Stimulated activated CD4-positive, alpha-beta T cell treated with anti-CD3 and anti-CD28 coated beads, Interleukin-2, amount 100 ng/mL, for 4 hours (primary cell): ENCODE measurements around the gene TRIM15.
A peak's percentile ranks its signal among the peaks of the same experiment; 100 is the strongest.
"Not testable (repeated sequence)": the region's sequence is repeated elsewhere in the genome, so short reads cannot be mapped to it uniquely, and the experiment has no call there.

ENCODE experiments used
- DNase-seq: peaks from one replicate; pipeline ENCODE4 v3.0.0-alpha.2; 2020; ENCODE audit warnings: low read depth

The TRIM15 gene

GRCh38 chr6:30163090-30163917, at the start of gene TRIM15:
TSS of gene TRIM15 (plus strand) at chr6:30163546. CDS start at chr6:30163685, 139 bp downstream.
- peak; percentile 10 for DNase-seq

GRCh38 chr6:30113841-30114240, 49.5 kb upstream of the TRIM15 start:
- no peak for DNase-seq

DNA sequence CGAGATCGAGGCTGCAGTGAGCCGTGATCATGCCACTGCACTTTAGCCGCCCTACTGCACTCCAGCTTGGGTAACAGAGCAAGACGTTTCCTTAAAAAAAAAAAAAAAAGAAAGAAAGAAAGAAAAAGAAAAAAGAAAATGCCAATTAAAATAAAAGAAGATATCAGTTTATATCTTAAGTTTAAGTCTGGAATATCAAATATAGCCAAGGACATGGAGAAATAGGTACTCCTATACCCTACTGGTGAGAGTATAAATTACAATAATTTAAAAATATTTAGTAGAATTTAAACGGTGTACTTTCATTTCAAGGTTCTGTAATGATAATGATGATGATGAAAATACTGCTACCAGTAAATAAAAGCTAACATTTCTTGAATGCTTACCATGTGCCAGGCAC, 46.6 kb upstream of the TRIM15 start:
- DNase-seq = no peak

GRCh38 chr6:30118691-30119090, 44.7 kb upstream of the TRIM15 start:
- not testable (repeated sequence) for DNase-seq

DNA sequence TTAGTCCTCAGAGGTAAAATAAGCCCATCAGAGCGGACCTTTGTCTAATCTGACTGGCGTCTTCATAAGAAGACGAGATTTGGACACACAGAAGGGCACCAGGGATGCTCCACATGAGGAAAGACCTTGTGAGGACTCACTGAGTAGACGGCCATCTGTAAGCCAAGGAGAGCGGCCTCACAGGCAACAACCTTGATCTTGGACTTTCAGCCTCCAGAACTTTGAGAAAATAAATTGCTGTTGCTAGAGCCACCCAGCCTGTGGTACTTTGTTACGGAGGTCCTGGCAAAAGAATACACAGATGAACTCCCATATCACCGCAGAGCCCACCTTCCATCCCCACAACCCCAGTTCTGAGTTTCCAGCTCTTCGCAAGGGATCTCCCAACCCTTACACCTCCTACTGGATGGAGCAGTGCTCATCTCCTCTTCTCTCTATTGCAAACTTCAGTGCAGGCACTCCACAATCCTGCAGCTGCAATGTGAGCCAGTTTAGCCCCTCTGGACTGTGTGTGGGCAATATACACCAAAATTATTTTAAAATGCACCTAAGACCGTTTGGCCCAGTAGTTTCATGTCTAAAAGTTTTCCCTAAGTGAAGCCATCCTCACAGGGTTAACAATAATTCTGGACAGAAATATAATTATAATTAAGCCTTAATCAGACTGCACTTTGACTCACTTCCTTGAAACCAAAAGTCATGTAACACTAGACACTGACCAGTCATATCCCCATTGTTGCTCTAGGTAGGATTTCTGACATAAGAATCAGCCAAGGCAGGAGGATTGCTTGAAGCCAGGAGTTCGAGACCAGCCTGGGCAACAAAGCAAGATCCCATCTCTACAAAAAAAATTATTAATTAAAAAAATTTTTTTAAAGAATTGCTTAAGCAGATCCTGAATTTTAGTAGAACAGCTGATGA, 41.6 kb upstream of the TRIM15 start:
- DNase-seq = no peak

- DNase-seq = no peak
Observed at GRCh38 chr6:30122515-30122914, 40.8 kb upstream of the TRIM15 start.

DNA sequence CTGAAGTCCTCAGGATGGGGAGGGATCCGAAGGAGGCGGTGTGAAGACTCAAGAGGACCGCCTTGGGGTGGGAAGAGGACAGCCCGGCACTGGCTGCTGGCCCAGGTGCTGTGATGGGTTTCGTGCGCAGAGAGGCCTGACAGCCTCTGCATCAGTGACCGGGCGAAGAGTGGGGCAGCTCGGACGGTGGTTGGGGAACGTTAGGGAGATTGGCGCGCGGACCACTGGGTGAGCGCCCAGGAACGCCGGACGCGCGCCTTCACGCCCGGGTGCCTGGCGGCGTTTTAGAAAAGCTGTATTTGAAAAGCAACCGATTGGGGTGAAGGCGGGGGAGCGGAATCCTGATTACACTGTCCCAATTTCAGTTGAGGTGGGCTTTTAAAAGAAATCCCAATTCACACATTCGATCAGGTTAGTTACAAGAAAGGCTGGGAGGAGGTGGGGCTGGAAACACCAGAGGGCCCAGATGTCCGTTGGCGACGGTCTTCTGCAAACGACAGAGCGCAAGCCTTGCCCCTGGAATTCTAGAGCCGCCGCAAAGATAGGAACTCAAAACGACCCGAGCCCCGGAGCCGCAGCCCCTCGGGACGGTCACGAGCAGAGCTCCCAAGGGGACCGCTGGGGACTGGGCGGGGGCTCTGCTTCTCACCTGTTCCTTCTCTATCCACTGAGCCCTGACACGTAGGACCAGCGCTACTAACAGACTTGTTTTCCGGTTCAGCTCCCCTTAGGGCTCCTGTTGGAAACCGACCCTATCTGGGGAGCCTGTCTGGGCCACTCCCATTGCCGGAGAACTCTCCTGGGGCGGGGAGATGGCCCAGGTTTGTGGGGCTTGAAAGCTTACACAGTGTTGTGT, 35.9 kb upstream of the TRIM15 start:
- DNase-seq = no peak

GRCh38 chr6:30129265-30130178, 33.8 kb upstream of the TRIM15 start:
- DNase-seq = no peak

DNA sequence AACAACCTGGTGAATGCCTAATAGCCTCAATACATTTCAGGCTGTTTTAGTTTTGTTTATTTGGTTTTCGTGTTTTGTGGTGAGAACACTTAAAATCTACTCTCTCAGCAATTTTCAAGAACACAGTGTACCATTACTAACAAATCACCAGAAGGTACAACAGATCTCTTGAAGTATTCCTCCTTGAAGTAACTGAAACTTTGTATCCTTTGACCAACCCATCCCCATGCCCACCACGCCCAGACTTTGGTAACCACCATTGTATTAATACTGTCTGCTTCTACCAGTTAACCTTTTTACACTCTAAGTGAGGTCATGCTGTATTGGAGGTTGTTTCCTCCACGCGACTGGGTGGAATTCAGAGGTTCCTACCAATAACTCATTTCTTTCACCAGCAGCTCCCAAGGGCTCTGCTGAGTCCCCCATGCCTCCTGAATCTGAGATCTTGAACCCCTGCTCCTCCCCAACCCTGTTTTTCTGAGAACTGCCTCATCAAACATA, 33.1 kb upstream of the TRIM15 start:
- no peak for DNase-seq

GRCh38 chr6:30130887-30131862, 32.2 kb upstream of the TRIM15 start:
- peak; percentile 58 for DNase-seq

DNA sequence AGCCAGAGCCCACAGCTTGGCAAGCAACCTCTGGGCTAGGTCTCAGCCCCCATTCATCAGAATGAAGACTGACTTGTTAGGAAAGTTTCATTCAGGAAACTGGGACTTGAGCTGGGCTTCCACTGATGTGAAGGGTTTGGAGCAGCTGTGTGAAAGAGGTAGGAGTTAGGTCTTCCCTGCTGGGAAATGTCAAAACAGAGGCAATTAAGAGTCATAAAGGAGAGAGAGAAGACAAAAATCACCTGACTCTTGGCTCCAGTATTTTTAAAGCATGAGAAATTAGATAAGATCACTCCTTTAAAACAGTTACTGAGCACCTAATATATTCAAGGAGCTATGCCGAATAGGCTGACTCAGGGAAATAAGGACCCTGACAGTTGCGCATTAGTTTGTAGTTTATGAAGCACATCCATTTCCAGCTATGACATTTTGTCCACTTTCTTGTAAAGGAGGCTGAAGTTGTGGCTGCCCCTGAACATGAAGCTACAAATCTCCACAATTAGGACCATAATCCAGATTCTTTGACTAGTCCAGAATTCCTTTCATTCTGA, 31.3 kb upstream of the TRIM15 start:
- no peak for DNase-seq

DNA sequence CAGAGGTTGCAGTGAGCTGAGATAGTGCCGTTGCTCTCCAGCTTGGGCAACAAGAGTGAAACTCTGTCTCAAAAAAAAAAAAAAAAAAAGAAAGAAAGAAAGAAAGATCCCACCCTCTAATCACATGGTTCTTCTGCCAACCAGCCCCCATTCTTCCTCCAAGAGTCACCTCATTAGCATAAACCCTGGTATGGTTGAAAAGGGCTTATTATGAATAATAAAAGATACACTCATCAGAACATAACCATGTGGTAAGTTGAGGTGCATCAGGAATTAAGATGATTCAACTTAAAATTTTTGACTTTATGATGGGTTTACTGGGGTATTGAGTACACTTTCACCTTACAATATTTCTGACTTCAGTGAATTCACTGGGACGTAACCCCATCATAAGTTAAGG, 28.2 kb upstream of the TRIM15 start:
- no peak for DNase-seq

- DNase-seq = no peak
Observed at GRCh38 chr6:30135757-30136156, 27.6 kb upstream of the TRIM15 start, which contains the start of gene TRIM40. TSS of gene TRIM40 (plus strand) at chr6:30136140. CDS start at chr6:30137037, 897 bp downstream.

- no peak for DNase-seq
Observed at GRCh38 chr6:30136570-30137286, 26.6 kb upstream of the TRIM15 start.

DNA sequence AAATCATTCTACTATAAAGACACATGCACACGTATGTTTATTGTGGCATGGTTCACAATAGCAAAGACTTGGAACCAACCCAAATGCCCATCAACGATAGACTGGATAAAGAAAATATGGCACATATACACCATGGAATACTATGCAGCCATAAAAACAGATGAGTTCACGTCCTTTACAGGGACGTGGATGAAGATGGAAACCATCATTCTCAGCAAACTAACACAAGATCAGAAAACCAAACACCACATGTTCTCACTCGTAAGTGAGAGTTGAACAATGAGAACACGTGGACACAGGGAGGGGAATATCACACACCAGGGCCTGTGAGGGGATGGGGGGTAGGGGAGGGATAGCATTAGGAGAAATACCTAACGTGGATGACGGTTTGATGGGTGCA, 23.1 kb upstream of the TRIM15 start:
- DNase-seq = not testable (repeated sequence)

DNA sequence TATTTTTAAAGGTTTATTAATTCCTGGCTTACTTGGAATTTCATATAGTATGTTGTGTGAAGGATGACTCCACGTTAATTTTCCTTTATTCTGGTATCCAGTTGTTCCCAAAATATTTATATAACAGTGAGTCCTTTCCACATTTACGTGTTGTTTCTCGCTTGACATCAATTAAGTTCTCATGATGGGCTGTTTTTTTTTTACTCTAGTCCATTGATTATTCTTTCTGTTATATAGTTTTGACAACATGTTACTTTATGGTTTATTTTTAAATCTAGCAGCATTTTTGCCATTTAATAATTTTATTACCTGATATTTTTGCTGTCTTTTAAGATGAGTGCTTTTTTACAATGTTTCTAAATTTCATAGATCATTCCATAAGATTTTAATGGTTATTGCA, 20.7 kb upstream of the TRIM15 start:
- no peak for DNase-seq

DNA sequence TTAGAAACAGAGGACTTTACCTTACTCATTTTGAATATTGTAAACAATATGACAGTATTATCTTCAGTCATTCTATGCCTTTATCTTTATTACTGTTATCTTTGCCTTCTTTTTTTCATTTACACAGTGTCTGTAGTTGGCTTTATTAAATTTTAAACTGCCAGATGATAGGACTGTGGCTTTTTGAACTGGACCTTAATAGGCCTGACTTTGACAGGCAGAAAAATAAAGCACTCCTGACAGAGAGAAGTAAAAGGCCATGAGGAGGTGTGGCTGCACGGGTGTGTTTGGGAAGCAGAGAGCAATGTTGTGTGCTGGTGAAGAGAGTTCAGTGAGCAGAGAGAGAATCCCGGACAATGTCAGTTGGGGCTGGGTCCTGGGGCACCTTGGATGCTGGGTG, 19.6 kb upstream of the TRIM15 start:
- no peak for DNase-seq

- no peak for DNase-seq
Observed at GRCh38 chr6:30144811-30145210, 18.5 kb upstream of the TRIM15 start.
